Activated CD8-positive, alpha-beta memory T cell treated with anti-CD3 and anti-CD28 coated beads, Interleukin-2, amount 50 U/mL, for 4 hours (primary cell): Measurements from ENCODE around the gene ZNF219.

Experiments used
- DNase-seq: peaks from one replicate; pipeline ENCODE4 v3.0.0-alpha.2; 2020

ZNF219 gene

GRCh38 chr14:21101802-21102413, 3.5 kb upstream of the ZNF219 start:
- no peak for DNase-seq

- no peak for DNase-seq
Observed at GRCh38 chr14:21100931-21101330, 2.5 kb upstream of the ZNF219 start, which contains the start of gene TMEM253. Gene TMEM253 (plus strand): TSS chr14:21101066. CDS start chr14:21101344, 278 bp downstream.

- no peak for DNase-seq
Observed at GRCh38 chr14:21099596-21099985, 1.1 kb upstream of the ZNF219 start.

- DNase-seq, result no peak
Observed at GRCh38 chr14:21098892-21099595, 589 bp upstream of the ZNF219 start.

- DNase-seq, result no peak
Observed at GRCh38 chr14:21097636-21098075, 799 bp downstream of the ZNF219 start.

GRCh38 chr14:21096978-21097635, 1.3 kb downstream of the ZNF219 start:
- no peak for DNase-seq

GRCh38 chr14:21096438-21096837, 2.0 kb downstream of the ZNF219 start:
- DNase-seq, result no peak

- no peak for DNase-seq
Observed at GRCh38 chr14:21095430-21096205, 2.8 kb downstream of the ZNF219 start.

- DNase-seq, result no peak
Observed at GRCh38 chr14:21093769-21094681, 4.4 kb downstream of the ZNF219 start.

- DNase-seq, result no peak
Observed at GRCh38 chr14:21093018-21093417, 5.4 kb downstream of the ZNF219 start.

GRCh38 chr14:21092273-21093011, 6.0 kb downstream of the ZNF219 start:
- DNase-seq, result peak; percentile 94

GRCh38 chr14:21091821-21092272, 6.6 kb downstream of the ZNF219 start:
- DNase-seq, result no peak

- no peak for DNase-seq
Observed at GRCh38 chr14:21090940-21091663, 7.4 kb downstream of the ZNF219 start.

- no peak for DNase-seq
Observed at GRCh38 chr14:21090194-21090939, 8.1 kb downstream of the ZNF219 start.

- no peak for DNase-seq
Observed at GRCh38 chr14:21089877-21090193, 8.6 kb downstream of the ZNF219 start.

- DNase-seq, result no peak
Observed at GRCh38 chr14:21089271-21089670, 9.2 kb downstream of the ZNF219 start.

GRCh38 chr14:21088687-21089086, 9.8 kb downstream of the ZNF219 start:
- DNase-seq, result no peak

- no peak for DNase-seq
Observed at GRCh38 chr14:21087294-21088091, 11.0 kb downstream of the ZNF219 start.

GRCh38 chr14:21086908-21087293, 11.6 kb downstream of the ZNF219 start:
- DNase-seq, result no peak
